Limb (tissue), 2 donors: ENCODE results near the gene STT3B.
"Not testable (repeated sequence)": the region's sequence is repeated elsewhere in the genome, so short reads cannot be mapped to it uniquely, and the experiment has no call there.

Experiments
- DNase-seq, 2 donors: peaks; one replicate each; pipeline ENCODE4 v3.0.0-alpha.2; 2016; ENCODE audit errors: extremely low spot score in 2 of 2

Gene STT3B

DNA sequence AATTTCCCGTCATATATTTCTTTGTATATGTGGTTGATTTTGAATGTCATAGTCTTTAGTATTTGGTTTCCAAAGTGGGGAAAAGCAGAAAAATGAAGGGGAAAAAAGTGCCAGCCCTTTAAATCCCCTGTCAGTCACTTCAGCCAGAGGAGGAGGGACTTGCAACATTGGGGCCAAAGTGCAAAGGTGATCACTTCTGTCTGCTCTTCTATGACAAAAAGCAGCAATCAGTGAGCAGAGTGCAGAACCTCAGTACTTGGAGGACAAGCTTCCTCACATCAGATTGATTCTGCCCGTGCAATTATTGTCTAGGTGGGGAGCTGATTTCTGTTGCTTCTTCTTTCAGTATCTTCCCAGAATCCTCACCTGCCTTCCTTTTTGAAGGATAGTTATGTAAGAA, 60.0 kb downstream of the STT3B start:
- no peak for DNase-seq

DNA sequence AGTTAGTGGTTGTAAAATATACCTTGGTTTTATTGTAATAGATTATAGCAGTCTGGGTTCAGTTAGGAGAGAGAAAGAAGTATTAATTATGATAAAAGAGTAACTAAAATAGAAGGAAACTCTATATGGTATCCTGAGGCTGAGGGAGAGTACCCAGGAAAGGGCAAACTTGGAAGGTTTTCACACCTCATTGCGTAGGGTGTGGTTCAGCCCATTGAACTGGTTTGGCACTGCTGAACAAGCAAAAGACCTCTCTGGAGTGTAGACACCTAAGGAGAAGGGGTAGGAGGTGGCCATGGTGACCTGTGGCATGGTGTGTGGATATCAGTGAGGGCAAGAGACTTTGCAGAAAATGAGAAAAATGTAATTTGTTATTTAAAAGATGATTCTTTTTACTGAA, 63.5 kb downstream of the STT3B start:
- no peak for DNase-seq

DNA sequence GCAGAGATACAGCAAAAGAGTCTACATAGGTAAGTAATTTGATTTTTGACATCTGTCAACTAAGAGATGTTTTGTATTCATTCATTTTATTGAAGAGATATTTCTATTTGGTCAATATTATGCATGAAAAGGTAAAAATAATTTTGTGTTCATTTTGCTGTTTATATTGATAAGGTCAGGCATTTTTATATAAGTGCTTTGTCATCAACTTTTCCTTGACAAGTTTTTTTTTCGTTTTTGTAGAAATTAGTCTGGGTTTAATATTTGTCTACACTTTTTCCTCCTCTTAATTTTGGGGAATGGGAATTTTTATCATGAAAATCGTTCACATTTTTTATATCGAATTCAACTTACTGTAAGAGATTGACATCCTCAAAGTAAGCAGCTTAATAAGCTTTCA, 67.7 kb downstream of the STT3B start:
- DNase-seq: no peak

DNA sequence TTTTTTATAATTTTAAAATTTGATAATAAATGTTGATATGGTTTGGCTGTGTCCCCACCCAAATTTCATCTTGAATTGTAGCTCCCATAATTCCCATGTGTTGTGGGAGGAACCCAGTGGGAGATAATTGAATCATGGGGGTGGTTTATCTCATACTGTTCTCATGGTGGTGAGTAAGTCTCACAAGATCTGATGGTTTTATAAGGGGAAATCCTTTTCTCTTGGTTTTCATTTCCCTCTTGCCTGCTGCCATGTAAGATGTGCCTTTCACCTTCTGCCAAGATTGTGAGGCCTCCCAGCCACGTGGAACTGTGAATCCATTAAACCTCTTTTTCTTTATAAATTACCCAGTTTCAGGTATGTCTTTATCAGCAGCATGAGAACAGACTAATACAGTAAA, 72.6 kb downstream of the STT3B start:
- not testable (repeated sequence) for DNase-seq

GRCh38 chr3:31606453-31606852, 73.7 kb downstream of the STT3B start:
- DNase-seq: no peak

DNA sequence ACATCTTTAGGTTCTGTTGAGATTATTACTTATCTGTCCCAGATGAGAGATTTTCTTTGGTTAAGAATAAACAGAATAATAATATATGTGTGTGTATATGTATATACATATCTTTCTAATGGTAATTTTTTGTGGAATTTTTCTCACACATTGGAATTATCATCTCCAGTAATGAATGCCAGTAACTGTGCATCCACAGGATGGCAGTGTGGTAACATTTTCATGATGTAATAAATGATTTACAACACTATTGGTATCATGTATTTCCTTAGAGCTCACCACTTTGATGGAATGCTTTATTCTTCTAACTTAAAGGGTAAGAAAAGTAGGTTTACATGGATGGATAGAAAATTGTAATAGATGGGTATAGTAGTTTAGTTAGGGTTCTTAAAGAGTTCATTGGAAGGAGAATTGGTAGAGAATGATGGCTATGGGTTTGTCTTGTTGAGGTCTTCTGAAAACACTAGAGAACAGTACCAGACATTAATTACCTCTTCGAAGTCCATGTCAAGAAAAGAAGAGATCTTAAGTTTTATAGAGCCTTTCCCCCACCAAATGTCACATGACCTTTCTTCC, 78.1 kb downstream of the STT3B start:
- DNase-seq: no peak

DNA sequence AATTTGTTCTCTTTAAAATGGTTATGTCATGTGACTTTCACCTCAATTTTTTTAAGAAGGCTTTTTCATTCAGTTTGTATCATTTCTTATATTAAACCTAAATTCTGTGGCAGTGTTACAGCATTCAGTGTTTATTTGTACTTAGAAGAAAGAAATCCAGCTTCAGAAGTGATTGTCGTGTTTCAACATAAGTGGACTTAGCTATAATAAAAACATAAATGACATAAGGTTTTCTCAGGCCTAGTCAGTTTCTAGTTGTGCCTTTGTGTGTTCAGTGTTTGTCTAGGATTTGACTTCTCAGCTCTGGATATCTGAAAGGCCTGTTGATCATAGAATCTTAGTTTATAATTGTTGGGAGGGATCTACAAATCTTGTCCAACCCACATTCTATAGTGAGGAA, 80.5 kb downstream of the STT3B start:
- DNase-seq: no peak

GRCh38 chr3:31613654-31614053, 80.9 kb downstream of the STT3B start:
- no peak for DNase-seq

GRCh38 chr3:31614162-31614921, 81.6 kb downstream of the STT3B start:
- no peak for DNase-seq

GRCh38 chr3:31615071-31615875, 82.5 kb downstream of the STT3B start:
- DNase-seq: no peak

DNA sequence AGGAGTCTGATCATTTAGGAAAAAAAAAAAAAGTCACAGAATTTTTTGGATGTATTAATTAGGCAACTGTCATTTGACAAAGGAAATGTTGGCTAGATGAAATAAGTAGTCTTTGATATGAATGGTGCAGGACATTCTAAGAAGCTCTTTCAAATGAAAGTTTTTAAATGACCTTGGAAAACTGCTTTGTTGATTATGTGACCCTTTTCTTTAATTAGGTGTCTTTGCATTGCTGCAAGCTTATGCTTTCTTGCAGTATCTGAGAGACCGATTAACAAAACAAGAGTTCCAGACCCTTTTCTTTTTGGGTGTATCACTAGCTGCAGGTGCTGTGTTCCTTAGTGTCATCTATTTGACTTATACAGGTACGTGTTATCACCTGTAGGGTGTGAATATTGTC, 84.0 kb downstream of the STT3B start:
- DNase-seq: no peak

DNA sequence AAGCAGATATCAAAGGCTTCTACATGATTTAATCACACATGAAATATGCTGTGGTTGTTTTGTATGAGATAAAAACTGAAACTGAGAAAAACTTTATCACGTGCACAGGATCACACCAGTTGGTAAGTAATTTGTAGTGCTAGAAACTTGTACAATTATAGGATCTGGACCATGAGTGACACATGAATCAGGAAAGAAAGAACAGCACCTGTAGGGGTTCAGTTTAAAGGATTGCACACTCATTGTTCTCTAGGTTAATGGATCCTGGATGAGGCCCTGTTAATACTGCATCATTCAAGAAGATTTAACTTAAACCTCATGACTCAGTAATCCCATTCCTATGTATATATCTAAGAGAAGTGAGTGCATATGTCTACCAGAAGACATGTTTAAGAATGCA, 87.9 kb downstream of the STT3B start:
- no peak for DNase-seq

- DNase-seq: no peak
These were observed 88.6 kb downstream of the STT3B start for GRCh38 chr3:31621314-31621713.

DNA sequence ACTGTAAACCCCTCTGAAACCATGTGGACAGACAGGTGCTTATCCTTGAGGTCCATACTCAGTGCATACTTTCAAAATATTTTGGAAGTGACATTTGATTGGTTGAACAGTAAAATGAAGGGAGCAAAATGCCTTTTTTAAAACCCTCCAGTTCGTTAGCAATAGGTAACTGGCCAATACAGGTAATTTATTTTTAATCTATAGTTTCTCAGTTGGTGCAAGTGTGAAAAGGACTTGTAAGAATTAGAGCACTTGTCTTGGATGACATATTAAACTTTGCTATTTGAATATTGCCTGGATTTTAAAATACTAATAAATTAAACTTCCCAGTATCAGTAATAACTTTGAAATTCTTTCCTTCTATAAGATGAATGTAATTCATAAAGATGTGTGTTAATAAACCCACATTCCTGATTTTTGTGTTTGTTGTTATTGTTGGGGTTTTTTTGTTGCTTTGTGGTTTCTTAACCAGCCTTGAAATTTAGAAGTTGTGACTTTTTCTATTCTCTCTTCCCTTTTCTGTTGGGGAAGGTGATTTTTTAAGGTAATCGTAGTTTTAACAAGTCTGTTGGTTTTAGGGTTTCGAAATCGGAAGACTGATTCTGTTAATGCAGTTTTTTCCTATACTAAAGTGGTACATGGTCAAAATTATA, 90.0 kb downstream of the STT3B start:
- no peak for DNase-seq

DNA sequence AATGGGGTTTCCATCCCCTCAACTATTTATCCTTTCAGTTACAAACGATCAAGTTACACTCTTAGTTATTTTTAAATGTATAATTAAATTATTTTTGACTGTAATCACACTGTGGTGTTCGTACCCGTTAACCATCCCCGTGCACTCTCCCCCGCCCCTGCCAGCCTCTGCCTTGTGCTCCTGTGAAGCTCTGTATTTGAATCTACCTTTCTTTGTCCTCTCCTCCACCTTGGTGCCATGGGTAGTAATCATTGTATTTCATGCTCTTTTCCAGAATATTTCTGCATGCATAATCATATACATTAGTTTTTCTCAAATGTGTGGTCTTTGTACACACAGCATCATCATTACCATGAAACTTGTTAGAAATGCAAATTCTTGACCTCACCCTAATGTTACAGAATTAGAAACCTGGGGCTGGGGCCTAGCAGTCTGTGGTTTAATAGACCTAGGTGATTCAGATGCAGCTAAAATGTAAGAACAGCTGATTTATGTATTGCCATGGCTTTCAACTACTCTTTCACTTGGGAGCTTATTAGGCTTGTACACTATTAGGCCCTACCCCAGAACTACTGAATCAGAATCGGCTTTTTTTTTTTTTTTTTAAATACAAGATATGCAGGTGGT, 91.5 kb downstream of the STT3B start:
- DNase-seq: no peak

DNA sequence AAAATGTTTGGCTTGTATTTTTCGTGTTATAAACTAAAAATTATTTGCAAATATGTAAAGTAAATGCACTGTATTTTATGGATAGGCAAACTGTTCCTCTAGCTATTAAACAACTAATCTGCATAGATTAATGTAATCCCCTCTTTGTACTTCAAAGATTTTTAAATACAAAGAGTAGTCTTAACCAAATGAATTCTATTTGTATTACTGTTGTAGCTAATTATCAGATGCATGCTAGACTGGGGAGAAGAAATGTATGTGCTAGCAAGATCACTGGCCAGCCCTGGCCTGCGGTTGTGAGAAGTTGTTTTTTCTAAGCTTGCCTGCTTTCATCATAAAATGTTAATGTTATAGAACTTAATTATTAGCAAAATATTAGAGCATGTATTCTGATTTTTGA, 92.6 kb downstream of the STT3B start:
- no peak for DNase-seq

DNA sequence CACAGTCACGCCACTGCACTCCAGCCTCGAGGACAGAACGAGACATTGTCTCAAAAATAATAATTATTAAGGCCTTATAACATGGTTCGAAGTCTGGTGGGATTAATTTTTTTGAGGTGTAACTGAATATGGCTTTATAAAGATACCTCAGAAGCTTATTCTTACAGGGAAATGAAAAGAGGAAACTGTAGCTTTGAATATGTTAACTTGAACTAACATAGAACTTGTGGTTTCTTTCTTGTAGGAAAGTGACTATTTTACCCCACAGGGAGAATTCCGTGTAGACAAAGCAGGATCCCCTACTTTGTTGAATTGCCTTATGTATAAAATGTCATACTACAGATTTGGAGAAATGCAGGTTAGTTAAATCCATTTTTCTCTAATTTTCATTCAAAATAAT, 96.3 kb downstream of the STT3B start:
- no peak for DNase-seq

GRCh38 chr3:31634476-31634875, 101.8 kb downstream of the STT3B start:
- DNase-seq: no peak

DNA sequence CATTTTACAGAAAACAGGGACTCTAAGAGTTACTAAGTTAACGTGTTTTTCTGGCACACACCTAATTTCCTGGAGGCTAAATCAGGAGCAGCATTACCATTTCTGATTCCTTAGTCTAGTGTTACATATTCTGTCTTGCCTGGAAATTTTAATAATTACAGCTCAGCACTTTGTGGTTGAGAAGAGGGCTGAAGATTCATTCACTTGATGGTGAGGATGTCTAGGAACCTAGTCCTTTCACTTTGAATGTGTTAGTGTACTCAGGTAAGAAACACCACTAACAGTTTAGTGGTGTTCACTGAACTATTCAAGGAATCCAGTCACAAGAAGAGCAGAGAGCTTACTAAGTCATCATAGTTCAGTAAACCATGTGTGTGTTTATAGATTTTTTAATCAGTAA, 102.8 kb downstream of the STT3B start:
- DNase-seq: no peak

GRCh38 chr3:31636049-31636448, 103.3 kb downstream of the STT3B start:
- no peak for DNase-seq

GRCh38 chr3:31636694-31637442, 104.1 kb downstream of the STT3B start:
- DNase-seq: no peak
